ENCODE measurements around the gene KCNIP4. TPM values are rescaled to one million over a fixed set of nuclear protein-coding genes. Genes with fewer than 3 reads are reported as not detected.

The KCNIP4 gene
- total RNA-seq, 1 donor from 2014 or later: 6.2 TPM

- DNase-seq (ENCODE audit: extremely low spot score, unreplicated experiment): no peak
- no peak overlapping the region for H3K4me3 Mint-ChIP-seq
- no peaks in the 10 kb centered on the region for H3K36me3 Mint-ChIP-seq
- no peaks in the 10 kb centered on the region for H3K27me3 Mint-ChIP-seq
- H3K4me1 Mint-ChIP-seq (ENCODE audit: unreplicated experiment): no peaks in the 10 kb centered on the region
- no peak for TF ChIP-seq CTCF (conservative IDR thresholded peaks at IDR 0.05)
- no peak overlapping the region for H3K27ac Mint-ChIP-seq
- H3K9me3 Mint-ChIP-seq: no peaks in the 10 kb centered on the region
Measured at GRCh38 chr4:21067351-21067750, 881.2 kb downstream of the KCNIP4 start.

DNA sequence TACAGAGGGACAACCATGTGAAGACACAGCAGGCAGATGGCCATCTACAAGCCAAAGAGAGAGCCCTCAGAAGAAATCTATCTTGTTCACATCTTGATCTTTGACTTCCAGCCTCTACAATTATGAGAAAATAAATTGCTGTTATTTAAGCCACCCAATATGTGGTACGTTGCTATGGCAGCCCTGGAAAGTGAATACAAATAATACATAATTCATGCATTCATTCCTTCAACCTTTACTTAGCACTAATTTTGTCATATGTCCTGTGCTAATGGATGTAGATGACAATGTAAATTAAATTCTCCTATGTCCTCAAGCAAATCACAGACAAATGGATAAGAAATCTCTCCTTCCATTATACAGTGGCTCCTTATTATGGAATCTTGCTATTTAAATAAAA lies 886.7 kb downstream of the KCNIP4 start:
- no peak for DNase-seq (ENCODE audit: extremely low spot score, unreplicated experiment)
- TF ChIP-seq CTCF (conservative IDR thresholded peaks at IDR 0.05): no peak
- no peaks in the 10 kb centered on the region for H3K9me3 Mint-ChIP-seq
- no peaks in the 10 kb centered on the region for H3K27me3 Mint-ChIP-seq
- H3K4me1 Mint-ChIP-seq (ENCODE audit: unreplicated experiment): no peaks in the 10 kb centered on the region
- no peak overlapping the region for H3K27ac Mint-ChIP-seq
- H3K4me3 Mint-ChIP-seq: no peak overlapping the region
- H3K36me3 Mint-ChIP-seq: no peaks in the 10 kb centered on the region

GRCh38 chr4:21046141-21046540 lies 902.4 kb downstream of the KCNIP4 start:
- H3K27me3 Mint-ChIP-seq: peaks cover 17% of the 10 kb centered on the region
- H3K4me3 Mint-ChIP-seq: no peak overlapping the region
- H3K36me3 Mint-ChIP-seq: no peaks in the 10 kb centered on the region
- no peaks in the 10 kb centered on the region for H3K9me3 Mint-ChIP-seq
- H3K4me1 Mint-ChIP-seq (ENCODE audit: unreplicated experiment): no peaks in the 10 kb centered on the region
- no peak for TF ChIP-seq CTCF (conservative IDR thresholded peaks at IDR 0.05)
- DNase-seq (ENCODE audit: extremely low spot score, unreplicated experiment): no peak
- no peak overlapping the region for H3K27ac Mint-ChIP-seq

DNA sequence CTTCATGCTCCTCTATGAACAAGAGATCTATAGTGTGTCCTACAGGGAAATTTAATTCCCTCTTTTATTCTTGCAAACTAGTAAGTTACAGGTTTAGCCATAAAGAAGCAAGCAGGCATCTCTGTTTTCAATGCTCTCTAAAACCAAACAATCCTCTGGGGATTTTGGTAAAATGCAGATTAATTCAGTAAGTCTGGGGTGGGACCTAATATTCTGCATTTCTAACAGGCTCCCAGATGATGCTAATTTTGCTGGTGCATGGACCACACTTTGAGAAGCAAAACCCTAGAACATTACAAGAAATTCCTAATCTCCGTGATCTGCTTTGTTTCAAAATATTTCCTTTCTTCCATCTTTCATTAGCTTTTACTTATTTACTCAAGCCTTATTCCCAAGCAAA lies 903.5 kb downstream of the KCNIP4 start:
- no peaks in the 10 kb centered on the region for H3K9me3 Mint-ChIP-seq
- H3K36me3 Mint-ChIP-seq: no peaks in the 10 kb centered on the region
- no peak for TF ChIP-seq CTCF (conservative IDR thresholded peaks at IDR 0.05)
- DNase-seq (ENCODE audit: extremely low spot score, unreplicated experiment): no peak
- H3K27ac Mint-ChIP-seq: no peak overlapping the region
- H3K27me3 Mint-ChIP-seq: peaks cover 17% of the 10 kb centered on the region
- no peaks in the 10 kb centered on the region for H3K4me1 Mint-ChIP-seq (ENCODE audit: unreplicated experiment)
- no peak overlapping the region for H3K4me3 Mint-ChIP-seq

GRCh38 chr4:21041708-21042107 lies 906.9 kb downstream of the KCNIP4 start:
- no peak overlapping the region for H3K27ac Mint-ChIP-seq

More at GRCh38 chr4:21041708-21042107, 906.9 kb downstream of the KCNIP4 start:
- Mint-ChIP-seq H3K9me3 (no peaks in the 10 kb centered on the region), H3K27me3 (peaks cover 28% of the 10 kb centered on the region), H3K4me1 (ENCODE audit: unreplicated experiment) (no peaks in the 10 kb centered on the region), H3K36me3 (no peaks in the 10 kb centered on the region), H3K4me3 (no peak overlapping the region)
- TF ChIP-seq CTCF (conservative IDR thresholded peaks at IDR 0.05): no peak
- no peak for DNase-seq (ENCODE audit: extremely low spot score, unreplicated experiment)
